Activated CD4-positive, alpha-beta T cell treated with anti-CD3 and anti-CD28 coated beads for 36 hours (primary cell): ENCODE results near the gene RGS7. TPM values are rescaled to one million over a fixed set of nuclear protein-coding genes. Genes with fewer than 3 reads are reported as not detected.

Experiments used
- ATAC-seq: fragments of 200-7000 bp; cut with Tn5 transposase; one replicate; pipeline ENCODE4 v1.10.0; 2021; ENCODE audit warnings: mild to moderate bottlenecking, moderate library complexity
- CTCF ChIA-PET: fragments of 350-600 bp; sonication (Branson Sonifier 250); formaldehyde crosslinking; loops from one replicate; lab custom pipeline; 2021; ENCODE audit warnings: antibody characterized with exemption; lab: Charles Lee
- POLR2A ChIA-PET: fragments of 350-600 bp; sonication (Branson Sonifier 250); formaldehyde crosslinking; loops from one replicate; lab custom pipeline; 2021; ENCODE audit warnings: antibody characterized with exemption, inconsistent platforms; lab: Charles Lee
- DNase-seq: peaks from one replicate; pipeline ENCODE4 v3.0.0-alpha.2; 2020
- H3K27ac Mint-ChIP-seq: one replicate; pipeline ENCODE4 v1.8.0; 2021; ENCODE audit warnings: mixed read lengths
- H3K27me3 Mint-ChIP-seq: one replicate; pipeline ENCODE4 v1.8.0; 2021; ENCODE audit warnings: mixed read lengths
- H3K36me3 Mint-ChIP-seq: one replicate; pipeline ENCODE4 v1.8.0; 2021; ENCODE audit warnings: low read depth, mixed read lengths
- H3K4me1 Mint-ChIP-seq: one replicate; pipeline ENCODE4 v1.8.0; 2021; ENCODE audit warnings: mixed read lengths
- H3K4me3 Mint-ChIP-seq: one replicate; pipeline ENCODE4 v1.8.0; 2021; ENCODE audit warnings: mild to moderate bottlenecking, moderate library complexity, mixed read lengths
- H3K9me3 Mint-ChIP-seq: one replicate; pipeline ENCODE4 v1.8.0; 2021; ENCODE audit warnings: low read depth, mixed read lengths
- intact Hi-C, 2 experiments: fragments of 100-400 bp; cut with DNase I in 1 of 2; cut with micrococcal nuclease in 1 of 2; formaldehyde crosslinking; loops; one replicate each; pipeline versions ENCODE4 v1.14.2 to v1.15.1; 2022 to 2024; cut with DNase I, micrococcal nuclease
- total RNA-seq, 2 experiments: library from RNA; stranded (reverse); gene quantifications; one replicate each; pipeline ENCODE4 v1.2.3, GENCODE V29; 2021

Gene RGS7
- total RNA-seq, 2 experiments from 2014 or later = not detected

DNA sequence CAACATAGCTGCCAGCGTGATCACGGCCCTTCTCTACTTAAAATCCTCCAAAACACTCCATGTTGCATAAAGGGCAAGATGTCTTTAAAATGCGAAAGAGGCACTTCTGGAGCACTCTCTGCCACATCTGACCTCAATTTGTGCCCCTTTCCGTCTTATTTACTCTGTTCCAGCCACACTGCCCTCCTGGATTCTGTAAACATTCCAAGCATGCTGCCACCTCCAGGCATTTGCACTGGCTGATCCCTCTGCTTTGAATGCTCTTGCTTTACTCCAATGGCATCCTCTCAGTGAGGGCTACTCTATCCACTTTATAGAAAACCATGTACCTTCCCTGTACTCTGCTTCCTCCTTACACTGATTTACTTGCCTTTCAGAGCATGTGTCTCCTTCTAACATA, 5.3 kb upstream of the RGS7 start:
- Mint-ChIP-seq H3K4me3 (no peak overlapping the region), H3K9me3 (peaks cover 9% of the 10 kb centered on the region), H3K36me3 (no peaks in the 10 kb centered on the region), H3K27ac (no peak overlapping the region), H3K4me1 (peaks cover 3% of the 10 kb centered on the region), H3K27me3 (peaks cover 28% of the 10 kb centered on the region)
- CTCF ChIA-PET = no interaction called here
- intact Hi-C loops = no loop called here
- POLR2A ChIA-PET = no interaction called here
- ATAC-seq (no peak), DNase-seq (no peak)

- intact Hi-C loops = no loop called here
- ChIA-PET POLR2A (no interaction called here), CTCF (interaction anchor here (0.6 kb wide), 1 partner anchor 16 kb away, joined by 3 read pairs; no protein-coding TSS in a partner anchor)
- Mint-ChIP-seq H3K36me3 (no peaks in the 10 kb centered on the region), H3K9me3 (no peaks in the 10 kb centered on the region), H3K4me3 (peak overlapping the region; percentile 14), H3K27me3 (peaks cover 43% of the 10 kb centered on the region), H3K27ac (no peak overlapping the region), H3K4me1 (peaks cover 6% of the 10 kb centered on the region)
- DNase-seq (no peak), ATAC-seq (no peak)
These were observed 648 bp upstream of the RGS7 start for GRCh38 chr1:241357366-241358340.

- H3K9me3 Mint-ChIP-seq = no peaks in the 10 kb centered on the region
- POLR2A ChIA-PET = no interaction called here
- CTCF ChIA-PET = no interaction called here
- H3K4me3 Mint-ChIP-seq = no peak overlapping the region
- intact Hi-C loops = no loop called here
- DNase-seq = no peak
- H3K36me3 Mint-ChIP-seq = no peaks in the 10 kb centered on the region
- H3K4me1 Mint-ChIP-seq = peaks cover 6% of the 10 kb centered on the region
- peaks cover 37% of the 10 kb centered on the region for H3K27me3 Mint-ChIP-seq
- no peak overlapping the region for H3K27ac Mint-ChIP-seq
- ATAC-seq = no peak
These were observed 852 bp downstream of the RGS7 start for GRCh38 chr1:241356187-241356518.

GRCh38 chr1:241355311-241356010, 1.5 kb downstream of the RGS7 start:
- ChIA-PET POLR2A (no interaction called here), CTCF (no interaction called here)
- Mint-ChIP-seq H3K27me3 (peaks cover 35% of the 10 kb centered on the region), H3K36me3 (no peaks in the 10 kb centered on the region), H3K4me1 (peaks cover 6% of the 10 kb centered on the region), H3K9me3 (no peaks in the 10 kb centered on the region), H3K4me3 (no peak overlapping the region), H3K27ac (no peak overlapping the region)
- ATAC-seq (no peak), DNase-seq (no peak)
- intact Hi-C loops = no loop called here

DNA sequence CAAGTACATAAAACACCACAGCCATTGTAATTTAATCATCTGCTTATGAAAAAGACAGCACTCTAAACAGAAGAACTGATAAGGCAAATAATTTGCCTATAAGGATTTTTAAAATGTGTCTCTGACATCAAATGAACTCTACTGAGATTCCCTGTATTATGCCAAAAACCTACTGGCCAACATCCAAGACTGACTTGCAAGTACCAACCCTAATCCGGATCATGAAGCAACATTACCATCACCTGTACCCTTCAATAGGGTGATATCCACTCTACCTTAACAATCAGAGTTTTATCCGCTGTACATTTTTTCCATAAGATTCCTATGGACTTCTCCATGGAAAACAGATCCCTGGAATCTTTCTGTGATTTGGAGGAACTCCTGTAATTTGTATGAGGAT, 4.6 kb downstream of the RGS7 start:
- H3K4me3 Mint-ChIP-seq = no peak overlapping the region
- intact Hi-C loops = no loop called here
- DNase-seq = no peak
- no peak for ATAC-seq
- ChIA-PET CTCF (no interaction called here), POLR2A (no interaction called here)
- H3K9me3 Mint-ChIP-seq = no peaks in the 10 kb centered on the region
- no peaks in the 10 kb centered on the region for H3K36me3 Mint-ChIP-seq
- H3K27ac Mint-ChIP-seq = no peak overlapping the region
- H3K4me1 Mint-ChIP-seq = peaks cover 3% of the 10 kb centered on the region
- peaks cover 18% of the 10 kb centered on the region for H3K27me3 Mint-ChIP-seq

- Mint-ChIP-seq H3K4me1 (peaks cover 3% of the 10 kb centered on the region), H3K4me3 (no peak overlapping the region), H3K27me3 (peaks cover 16% of the 10 kb centered on the region), H3K27ac (no peak overlapping the region), H3K36me3 (no peaks in the 10 kb centered on the region), H3K9me3 (no peaks in the 10 kb centered on the region)
- intact Hi-C loops = no loop called here
- ATAC-seq = no peak
- DNase-seq = no peak
- POLR2A ChIA-PET = no interaction called here
- CTCF ChIA-PET = interaction anchor here (0.6 kb wide), 1 partner anchor 1059 kb away, joined by 7 read pairs; no protein-coding TSS in a partner anchor
These were observed 5.2 kb downstream of the RGS7 start for GRCh38 chr1:241351841-241352240.

GRCh38 chr1:241343956-241344355, 13.0 kb downstream of the RGS7 start:
- ChIA-PET CTCF (no interaction called here), POLR2A (no interaction called here)
- Mint-ChIP-seq H3K9me3 (no peaks in the 10 kb centered on the region), H3K4me3 (no peak overlapping the region), H3K27ac (no peak overlapping the region), H3K4me1 (no peaks in the 10 kb centered on the region), H3K27me3 (no peaks in the 10 kb centered on the region), H3K36me3 (no peaks in the 10 kb centered on the region)
- intact Hi-C loops = no loop called here
- ATAC-seq = no peak
- DNase-seq = no peak

DNA sequence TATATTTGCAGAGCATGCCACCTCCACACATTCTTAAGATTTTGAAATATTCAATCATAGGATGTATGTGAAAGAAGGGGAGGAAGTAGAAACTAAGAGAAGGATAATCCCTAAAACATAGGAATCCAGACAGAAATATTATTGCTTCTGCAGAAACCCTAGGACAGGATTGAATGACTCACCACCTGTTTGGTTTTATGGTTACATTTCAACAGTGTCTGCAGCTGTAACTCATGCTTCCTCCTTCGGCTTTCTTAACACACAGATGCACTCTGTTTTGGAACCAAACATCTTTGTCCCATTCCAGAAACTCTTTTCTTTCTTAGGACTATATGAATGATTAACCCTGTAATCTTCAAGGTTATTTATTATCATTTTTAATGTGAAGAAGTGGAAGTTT, 20.7 kb downstream of the RGS7 start:
- Mint-ChIP-seq H3K9me3 (no peaks in the 10 kb centered on the region), H3K27me3 (no peaks in the 10 kb centered on the region), H3K27ac (no peak overlapping the region), H3K4me3 (no peak overlapping the region), H3K4me1 (no peaks in the 10 kb centered on the region), H3K36me3 (no peaks in the 10 kb centered on the region)
- CTCF ChIA-PET = no interaction called here
- DNase-seq = no peak
- POLR2A ChIA-PET = no interaction called here
- intact Hi-C loops = no loop called here
- no peak for ATAC-seq

GRCh38 chr1:241332987-241333386, 24.0 kb downstream of the RGS7 start:
- Mint-ChIP-seq H3K27ac (no peak overlapping the region), H3K9me3 (no peaks in the 10 kb centered on the region), H3K4me3 (no peak overlapping the region), H3K27me3 (no peaks in the 10 kb centered on the region), H3K36me3 (no peaks in the 10 kb centered on the region), H3K4me1 (no peaks in the 10 kb centered on the region)
- ChIA-PET POLR2A (no interaction called here), CTCF (no interaction called here)
- DNase-seq = no peak
- intact Hi-C loops = no loop called here
- no peak for ATAC-seq

GRCh38 chr1:241332037-241332409, 25.0 kb downstream of the RGS7 start:
- H3K4me1 Mint-ChIP-seq = no peaks in the 10 kb centered on the region

DNA sequence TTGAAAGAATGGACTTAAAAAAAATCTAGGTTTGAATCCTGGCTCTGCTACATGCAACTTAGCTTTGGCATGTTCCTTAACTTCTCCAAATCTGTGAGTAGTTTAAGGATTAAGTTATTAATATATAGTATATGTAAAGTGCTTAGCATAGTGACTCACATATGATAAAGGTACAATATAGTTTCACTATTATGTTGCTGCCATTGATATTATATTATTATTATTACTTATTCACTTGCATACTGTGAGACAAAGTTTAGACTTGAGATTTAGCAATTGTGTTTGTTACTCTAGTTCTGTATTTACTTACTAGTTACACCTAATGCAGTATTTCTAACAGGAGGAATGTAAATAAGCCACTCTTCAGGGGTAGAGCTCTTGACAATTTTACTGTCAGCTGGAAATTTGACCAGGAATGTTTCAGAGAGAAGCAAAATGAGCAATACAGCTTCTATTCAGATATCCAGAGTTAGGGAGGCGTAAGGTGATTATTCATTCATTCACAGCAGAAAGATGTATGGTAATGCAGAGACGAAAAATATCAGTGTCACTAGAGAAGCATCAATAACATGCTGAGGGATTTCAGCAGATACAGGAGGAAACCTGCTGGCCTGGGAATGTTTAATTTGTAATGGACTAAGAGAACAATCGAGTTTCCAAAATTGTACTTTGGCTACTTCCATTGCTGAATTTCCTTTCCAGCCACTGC, 25.5 kb downstream of the RGS7 start:
- H3K4me3 Mint-ChIP-seq = no peak overlapping the region
- no peaks in the 10 kb centered on the region for H3K4me1 Mint-ChIP-seq
- DNase-seq = no peak
- intact Hi-C loops = no loop called here
- H3K9me3 Mint-ChIP-seq = no peaks in the 10 kb centered on the region
- CTCF ChIA-PET = interaction anchor here (0.6 kb wide), 1 partner anchor 15 kb away, joined by 4 read pairs; no protein-coding TSS in a partner anchor
- POLR2A ChIA-PET = no interaction called here
- ATAC-seq = no peak
- H3K27ac Mint-ChIP-seq = no peak overlapping the region
- no peaks in the 10 kb centered on the region for H3K27me3 Mint-ChIP-seq
- no peaks in the 10 kb centered on the region for H3K36me3 Mint-ChIP-seq

More at GRCh38 chr1:241332037-241332409, 25.0 kb downstream of the RGS7 start:
- ChIA-PET CTCF (interaction anchor here (0.6 kb wide), 1 partner anchor 16 kb away, joined by 4 read pairs; no protein-coding TSS in a partner anchor), POLR2A (no interaction called here)
- Mint-ChIP-seq H3K27me3 (no peaks in the 10 kb centered on the region), H3K4me3 (no peak overlapping the region), H3K27ac (no peak overlapping the region), H3K9me3 (no peaks in the 10 kb centered on the region), H3K36me3 (no peaks in the 10 kb centered on the region)
- intact Hi-C loops = no loop called here
- no peak for ATAC-seq
- DNase-seq = no peak
